Tibial nerve (tissue), 4 donors: ENCODE results near the gene ITGB7. TPM values are rescaled to one million over a fixed set of nuclear protein-coding genes. Genes with fewer than 3 reads are reported as not detected.

ENCODE experiments used
- DNase-seq, 2 donors: peaks; one replicate each; pipeline ENCODE4 v3.0.0-alpha.2; 2019; ENCODE audit warnings: low spot score in 2 of 2
- H3K27ac ChIP-seq, 4 donors: fragments of 200-600 bp; sonication (generic) in 3 of 4; one replicate each; pipeline ENCODE4 v1.5.1; 2017 to 2019; ENCODE audit warnings: mild to moderate bottlenecking in 1 of 4
- H3K27me3 ChIP-seq, 2 donors: fragments of 200-600 bp; sonication (generic) in 1 of 2; one replicate each; pipeline versions ENCODE4 v1.5.1 to v1.6.0; 2017 to 2019
- H3K36me3 ChIP-seq, 3 donors: fragments of 200-600 bp; sonication (generic); one replicate each; pipeline ENCODE4 v1.5.1; 2018 to 2019
- H3K4me1 ChIP-seq, 4 donors: fragments of 200-600 bp; sonication (generic) in 3 of 4; one replicate each; pipeline ENCODE4 v1.5.1; 2017 to 2019
- H3K4me3 ChIP-seq, 4 donors: fragments of 200-600 bp; sonication (generic) in 3 of 4; one replicate each; pipeline ENCODE4 v1.5.1; 2017 to 2019; ENCODE audit warnings: mild to moderate bottlenecking in 1 of 4, moderate library complexity in 1 of 4
- H3K9me3 ChIP-seq, 4 donors: fragments of 200-600 bp; sonication (generic) in 3 of 4; one replicate each; pipeline ENCODE4 v1.5.1; 2017 to 2019
- EP300 ChIP-seq, 2 donors: sonication (generic); formaldehyde crosslinking; IDR thresholded peaks; one replicate each; pipeline ENCODE4 v1.6.1; 2017; ENCODE audit warnings: antibody characterized with exemption in 2 of 2, mild to moderate bottlenecking in 1 of 2
- POLR2A ChIP-seq, 2 donors: fragments of 450-650 bp; IDR thresholded peaks; one replicate each; pipeline ENCODE4 v1.6.1; 2017; ENCODE audit warnings: antibody characterized with exemption in 2 of 2, mild to moderate bottlenecking in 2 of 2, moderate library complexity in 2 of 2
- WGBS, 2 donors: methylation state at CpG; one replicate each; pipeline ENCODE4 v1.1.5; 2018; 5-methylcytosine and 5-hydroxymethylcytosine counted together
- total RNA-seq, 4 donors: library from RNA; depleted of rRNA; stranded (reverse); fragments of >200 nt; gene quantifications; one replicate each; pipeline ENCODE4 v1.1.0, GENCODE V29; 2016
- TF ChIP-seq, protein P1 (sequence below), 5 experiments: fragments of 200-600 bp in 3 of 5; fragments of 450-650 bp in 2 of 5; sonication (generic) in 3 of 5; IDR thresholded peaks; one replicate each; pipeline ENCODE4 v1.5.1; 2016 to 2019; ENCODE audit warnings: antibody characterized with exemption in 5 of 5, mild to moderate bottlenecking in 3 of 5, moderate library complexity in 2 of 5

The ITGB7 gene
- total RNA-seq, 4 donors from 2014 or later = 3.6 to 15.1 (median 8.9) TPM

- TF ChIP-seq EP300 (IDR thresholded peaks at IDR 0.05) = no peak
- TF ChIP-seq, protein P1, sequence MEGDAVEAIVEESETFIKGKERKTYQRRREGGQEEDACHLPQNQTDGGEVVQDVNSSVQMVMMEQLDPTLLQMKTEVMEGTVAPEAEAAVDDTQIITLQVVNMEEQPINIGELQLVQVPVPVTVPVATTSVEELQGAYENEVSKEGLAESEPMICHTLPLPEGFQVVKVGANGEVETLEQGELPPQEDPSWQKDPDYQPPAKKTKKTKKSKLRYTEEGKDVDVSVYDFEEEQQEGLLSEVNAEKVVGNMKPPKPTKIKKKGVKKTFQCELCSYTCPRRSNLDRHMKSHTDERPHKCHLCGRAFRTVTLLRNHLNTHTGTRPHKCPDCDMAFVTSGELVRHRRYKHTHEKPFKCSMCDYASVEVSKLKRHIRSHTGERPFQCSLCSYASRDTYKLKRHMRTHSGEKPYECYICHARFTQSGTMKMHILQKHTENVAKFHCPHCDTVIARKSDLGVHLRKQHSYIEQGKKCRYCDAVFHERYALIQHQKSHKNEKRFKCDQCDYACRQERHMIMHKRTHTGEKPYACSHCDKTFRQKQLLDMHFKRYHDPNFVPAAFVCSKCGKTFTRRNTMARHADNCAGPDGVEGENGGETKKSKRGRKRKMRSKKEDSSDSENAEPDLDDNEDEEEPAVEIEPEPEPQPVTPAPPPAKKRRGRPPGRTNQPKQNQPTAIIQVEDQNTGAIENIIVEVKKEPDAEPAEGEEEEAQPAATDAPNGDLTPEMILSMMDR (IDR thresholded peaks at IDR 0.05) = no peak
- no peak for TF ChIP-seq POLR2A (IDR thresholded peaks at IDR 0.05)
- Histone ChIP-seq H3K36me3 (no peaks in the 10 kb centered on the region), H3K9me3 (no peaks in the 10 kb centered on the region), H3K4me1 (no peaks in the 10 kb centered on the region), H3K27ac (no peak overlapping the region), H3K4me3 (no peak overlapping the region), H3K27me3 (no peaks in the 10 kb centered on the region)
- 84 to 85% methylated on average over 6 of the region's 6 CpGs for WGBS, 2 donors
- DNase-seq = no peak
These were observed 56.0 kb downstream of the ITGB7 start for GRCh38 chr12:53151039-53151438.

- Histone ChIP-seq H3K4me1 (no peaks in the 10 kb centered on the region), H3K9me3 (no peaks in the 10 kb centered on the region), H3K27ac (no peak overlapping the region), H3K27me3 (no peaks in the 10 kb centered on the region), H3K36me3 (no peaks in the 10 kb centered on the region), H3K4me3 (no peak overlapping the region)
- 86 to 90% methylated on average over 15 of the region's 15 CpGs for WGBS, 2 donors
- DNase-seq = no peak
- TF ChIP-seq, protein P1 (IDR thresholded peaks at IDR 0.05) = no peak
- TF ChIP-seq EP300 (IDR thresholded peaks at IDR 0.05) (no peak), POLR2A (IDR thresholded peaks at IDR 0.05) (no peak)
These were observed 59.4 kb downstream of the ITGB7 start for GRCh38 chr12:53147653-53148052.

DNA sequence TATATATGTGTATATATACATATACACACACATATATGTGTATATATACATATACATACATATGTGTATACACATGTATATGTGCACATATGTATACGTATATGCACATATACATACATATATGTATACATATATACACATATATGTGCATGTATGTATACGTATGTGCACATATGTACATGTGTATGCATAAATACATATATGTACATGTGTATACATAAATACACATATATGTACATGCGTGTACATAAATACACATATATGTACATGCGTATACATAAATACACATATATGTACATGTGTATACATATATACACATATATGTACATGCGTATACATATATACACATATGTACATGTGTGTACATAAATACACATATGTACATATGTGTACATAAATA is 59.9 kb downstream of the ITGB7 start:
- TF ChIP-seq, protein P1 (IDR thresholded peaks at IDR 0.05) = no peak
- no peak for TF ChIP-seq POLR2A (IDR thresholded peaks at IDR 0.05)
- no peak for TF ChIP-seq EP300 (IDR thresholded peaks at IDR 0.05)
- Histone ChIP-seq H3K27ac (no peak overlapping the region), H3K36me3 (no peaks in the 10 kb centered on the region), H3K4me3 (no peak overlapping the region), H3K4me1 (no peaks in the 10 kb centered on the region), H3K9me3 (no peaks in the 10 kb centered on the region), H3K27me3 (no peaks in the 10 kb centered on the region)
- no peak for DNase-seq
- 89 to 93% methylated on average over 5 of the region's 5 CpGs for WGBS, 2 donors

GRCh38 chr12:53145383-53146260 is 61.4 kb downstream of the ITGB7 start:
- Histone ChIP-seq H3K4me1 (no peaks in the 10 kb centered on the region), H3K36me3 (no peaks in the 10 kb centered on the region), H3K27ac (no peak overlapping the region), H3K4me3 (no peak overlapping the region), H3K27me3 (no peaks in the 10 kb centered on the region), H3K9me3 (no peaks in the 10 kb centered on the region)
- no peak for DNase-seq
- TF ChIP-seq POLR2A (IDR thresholded peaks at IDR 0.05) = no peak
- TF ChIP-seq, protein P1 (IDR thresholded peaks at IDR 0.05) = no peak
- no peak for TF ChIP-seq EP300 (IDR thresholded peaks at IDR 0.05)
- 90 to 91% methylated on average over 5 of the region's 5 CpGs for WGBS, 2 donors

DNA sequence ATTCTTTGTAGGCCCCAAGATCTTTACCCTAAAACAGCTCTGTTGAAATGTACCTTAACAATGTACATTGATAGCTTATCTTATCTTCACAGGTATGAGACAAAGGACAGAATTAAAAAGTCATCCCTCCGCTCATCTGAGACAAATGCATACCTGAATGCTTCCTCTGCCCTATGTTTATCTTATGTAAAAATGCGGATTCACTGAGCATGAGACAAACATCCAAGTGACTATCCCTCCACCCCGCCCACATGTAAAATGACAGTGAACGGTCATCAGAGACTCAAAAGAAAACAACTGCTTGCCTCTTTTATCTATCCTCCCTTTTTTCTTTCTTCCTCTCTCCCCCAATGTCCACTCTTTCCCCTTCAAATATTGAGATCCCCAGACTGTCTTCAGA is 63.7 kb downstream of the ITGB7 start:
- TF ChIP-seq, protein P1 (IDR thresholded peaks at IDR 0.05) = no peak
- no peak for TF ChIP-seq EP300 (IDR thresholded peaks at IDR 0.05)
- TF ChIP-seq POLR2A (IDR thresholded peaks at IDR 0.05) = no peak
- no peaks in the 10 kb centered on the region for H3K9me3 ChIP-seq

More for the DNA sequence above, 63.7 kb downstream of the ITGB7 start:
- no peaks in the 10 kb centered on the region for H3K4me1 ChIP-seq
- no peaks in the 10 kb centered on the region for H3K27me3 ChIP-seq
- H3K4me3 ChIP-seq = no peak overlapping the region
- H3K36me3 ChIP-seq = no peaks in the 10 kb centered on the region
- H3K27ac ChIP-seq = no peak overlapping the region
- DNase-seq = no peak
- WGBS, 2 donors = 80 to 82% methylated on average over 4 of the region's 4 CpGs
